Activated T-helper 9 cell treated with anti-CD3 and anti-CD28 coated beads, Interleukin-2, amount 50 U/mL, for 16 hours (primary cell): ENCODE data around the gene MAPKAPK3.
"Not testable (repeated sequence)": the region's sequence is repeated elsewhere in the genome, so short reads cannot be mapped to it uniquely, and the experiment has no call there.

Experiments
- DNase-seq: peaks from one replicate; pipeline ENCODE4 v3.0.0-alpha.2; 2020; ENCODE audit warnings: low read depth

MAPKAPK3 gene

DNA sequence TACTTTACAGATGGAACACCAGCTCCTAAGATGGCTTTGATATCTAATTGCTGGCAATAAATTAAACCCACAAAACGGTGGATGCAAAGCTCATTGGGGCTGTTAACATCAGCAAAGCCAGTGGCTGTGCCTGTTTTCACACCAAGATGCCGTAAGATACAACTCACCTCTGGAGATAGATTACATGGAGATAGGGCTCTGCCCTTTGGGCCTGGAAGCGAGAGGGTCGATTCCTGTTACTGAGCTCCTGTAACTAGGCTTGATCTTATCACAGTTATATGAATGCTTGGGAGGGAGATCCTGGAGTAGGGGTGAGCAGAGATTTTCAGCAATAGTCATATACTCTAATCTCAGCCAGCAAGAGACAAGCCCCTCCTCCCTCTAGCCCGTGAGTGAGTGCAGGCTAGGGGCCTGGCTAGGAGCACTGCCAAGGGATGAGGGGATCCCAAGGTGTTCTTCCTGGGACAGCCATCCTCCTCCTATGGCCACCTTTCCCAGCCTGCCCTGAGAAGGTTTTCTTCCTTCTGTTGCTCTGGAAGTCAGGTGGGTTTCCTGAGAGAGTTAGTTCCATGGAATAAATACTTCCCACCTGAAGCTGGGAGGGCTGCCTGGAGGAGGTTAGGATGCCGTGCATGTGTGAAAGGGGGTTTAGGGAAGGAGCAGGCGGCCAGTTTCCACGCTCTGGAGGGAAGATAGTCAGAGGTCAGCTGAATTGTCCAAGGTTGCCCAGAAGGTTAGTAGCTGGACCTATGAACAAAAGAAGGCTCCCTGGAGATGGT, 39.7 kb downstream of the MAPKAPK3 start:
- no peak for DNase-seq

DNA sequence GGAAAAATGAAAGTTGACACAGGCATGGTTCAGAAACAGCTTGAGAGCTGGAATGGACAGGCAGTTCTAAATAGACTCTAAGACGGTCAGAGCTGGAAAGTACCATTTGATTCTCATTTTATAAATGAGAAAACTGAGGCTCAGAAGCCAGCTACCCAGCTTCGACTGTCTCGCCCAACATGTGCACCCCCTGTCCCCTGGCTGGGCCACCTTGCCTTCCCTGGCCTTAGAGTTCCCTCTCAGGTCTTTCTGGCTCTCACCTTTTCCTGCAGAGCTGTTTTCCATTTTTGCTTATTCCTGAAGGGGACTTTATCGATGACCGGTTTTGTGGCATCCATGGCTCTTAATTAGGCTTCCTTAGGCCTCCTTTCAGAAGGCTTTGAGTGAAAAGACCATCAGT, 40.5 kb downstream of the MAPKAPK3 start:
- no peak for DNase-seq

DNA sequence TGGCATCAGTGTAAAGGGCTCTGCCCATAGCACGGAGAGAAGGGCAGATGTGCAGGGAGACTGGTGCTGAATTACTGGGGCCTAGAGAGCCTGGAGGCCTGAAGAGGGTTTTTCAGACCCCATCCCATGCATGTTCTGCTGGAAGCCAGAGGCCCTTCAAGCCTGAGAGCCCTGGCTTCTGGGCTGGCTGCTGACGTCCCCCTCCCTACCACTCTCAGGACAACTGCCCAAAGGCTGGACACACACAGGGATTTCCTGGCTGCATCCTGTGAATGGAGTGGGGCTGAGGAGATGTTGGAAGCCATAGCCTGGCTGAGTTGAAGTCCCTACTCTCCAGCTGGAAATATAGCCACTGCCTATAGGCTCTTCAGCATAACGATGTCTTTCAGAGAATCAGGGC, 40.9 kb downstream of the MAPKAPK3 start:
- no peak for DNase-seq

- no peak for DNase-seq
Measured at GRCh38 chr3:50658416-50658815, 41.5 kb downstream of the MAPKAPK3 start.

DNA sequence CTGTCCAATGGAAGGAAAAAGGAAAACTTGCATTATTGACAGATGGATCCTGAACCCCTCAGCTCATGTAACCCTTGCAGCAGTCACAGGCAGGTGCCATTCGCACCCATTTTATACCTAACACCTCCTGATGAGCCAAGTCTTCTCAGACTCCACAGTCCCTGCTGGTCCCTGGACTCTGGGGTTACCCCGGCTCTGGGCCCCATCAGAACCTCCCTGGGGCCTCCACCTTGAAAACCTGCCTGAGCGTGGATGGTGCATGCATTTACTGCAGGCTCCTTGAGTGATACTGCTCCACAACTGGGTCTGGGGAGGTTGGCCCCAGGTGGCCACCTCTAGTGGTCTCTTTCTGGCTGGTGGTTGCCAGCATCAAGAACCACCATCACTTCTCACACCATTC, 41.9 kb downstream of the MAPKAPK3 start:
- DNase-seq = no peak

DNA sequence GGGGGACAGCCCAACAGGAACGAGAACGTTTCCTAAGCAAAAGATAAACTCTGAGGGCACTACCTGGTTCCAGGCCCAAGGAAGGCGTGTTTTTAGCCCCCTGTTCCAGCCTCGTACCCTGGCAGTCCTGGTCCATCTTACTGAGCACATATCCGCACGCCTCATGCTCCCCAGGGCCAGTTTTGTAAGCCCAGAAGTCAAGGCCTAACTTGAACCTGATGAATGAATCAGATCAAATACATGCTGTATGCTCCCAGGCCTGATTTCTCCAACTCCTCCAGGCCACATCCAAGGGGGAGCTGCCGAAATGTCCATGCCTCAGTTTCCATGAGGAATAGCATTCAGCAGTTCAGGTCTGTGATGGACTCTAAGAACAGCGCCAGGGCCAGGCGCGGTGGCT, 43.4 kb downstream of the MAPKAPK3 start:
- DNase-seq = no peak

DNA sequence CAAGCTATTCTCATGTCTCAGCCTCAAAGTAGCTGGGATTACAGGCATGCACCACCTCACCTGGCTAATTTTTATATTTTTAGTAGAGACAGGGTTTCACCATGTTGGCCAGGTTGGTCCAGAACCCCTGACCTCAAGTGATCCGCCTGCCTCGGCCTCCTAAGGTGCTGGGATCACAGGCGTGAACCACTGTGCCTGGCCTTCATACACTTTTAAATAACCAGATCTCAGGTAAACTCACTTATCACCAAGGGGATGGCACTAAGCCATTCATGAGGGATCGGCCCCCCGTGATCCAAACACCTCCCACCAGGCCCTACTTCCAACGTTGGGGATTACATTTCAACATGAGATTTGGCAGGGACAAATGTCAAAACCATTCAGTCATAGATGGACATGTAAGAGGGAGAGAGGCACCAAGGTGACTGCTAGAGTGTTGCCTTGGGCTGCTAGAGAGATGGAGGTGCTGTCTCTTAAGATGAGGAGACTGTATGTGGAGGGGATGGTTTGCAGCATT, 44.4 kb downstream of the MAPKAPK3 start:
- DNase-seq = no peak

GRCh38 chr3:50662408-50662807, 45.5 kb downstream of the MAPKAPK3 start:
- DNase-seq = no peak

GRCh38 chr3:50665081-50665840, 48.3 kb downstream of the MAPKAPK3 start:
- no peak for DNase-seq

GRCh38 chr3:50665841-50666115, 48.8 kb downstream of the MAPKAPK3 start:
- DNase-seq = not testable (repeated sequence)

DNA sequence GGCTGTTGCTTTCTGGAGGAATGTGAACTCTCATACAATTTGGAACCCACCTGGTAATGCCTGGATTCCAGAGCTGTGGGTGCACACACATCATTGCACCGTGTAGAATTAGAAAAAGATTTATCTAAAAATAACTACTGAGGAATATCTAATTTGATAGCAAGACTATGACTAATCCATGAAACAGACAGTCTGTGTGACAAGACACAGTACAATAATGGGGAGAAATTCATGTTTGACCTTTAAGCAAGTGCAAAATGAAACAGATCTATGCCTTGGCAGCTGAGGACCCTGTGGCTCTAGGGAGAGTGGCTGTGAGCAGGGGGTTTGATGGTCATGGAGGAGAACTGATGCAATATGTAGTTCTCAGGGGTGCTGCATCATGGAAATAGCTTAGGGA, 49.9 kb downstream of the MAPKAPK3 start:
- DNase-seq = no peak

- no peak for DNase-seq
Measured at GRCh38 chr3:50671331-50671730, 54.4 kb downstream of the MAPKAPK3 start.

GRCh38 chr3:50672656-50673055, 55.7 kb downstream of the MAPKAPK3 start:
- DNase-seq = no peak

DNA sequence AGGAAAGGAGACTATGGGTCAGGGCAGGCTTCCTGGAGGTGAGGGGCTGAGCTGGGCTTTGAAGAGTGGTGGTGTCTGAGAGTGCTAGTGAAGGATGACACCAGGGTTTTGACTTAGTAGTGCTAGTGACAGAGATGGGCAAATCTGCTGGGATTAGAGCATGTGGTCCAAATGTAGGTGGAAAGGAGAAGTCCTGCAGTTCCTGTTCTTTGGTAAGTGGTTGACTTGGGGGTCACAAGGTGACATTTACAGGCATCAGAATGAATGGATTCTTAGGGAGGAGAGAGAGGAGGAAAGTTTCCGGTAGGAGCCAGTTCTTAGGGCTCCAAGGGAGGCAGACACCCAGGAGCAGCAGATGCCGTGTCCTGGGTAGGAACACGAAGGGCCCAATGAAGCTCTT, 57.0 kb downstream of the MAPKAPK3 start:
- no peak for DNase-seq

DNA sequence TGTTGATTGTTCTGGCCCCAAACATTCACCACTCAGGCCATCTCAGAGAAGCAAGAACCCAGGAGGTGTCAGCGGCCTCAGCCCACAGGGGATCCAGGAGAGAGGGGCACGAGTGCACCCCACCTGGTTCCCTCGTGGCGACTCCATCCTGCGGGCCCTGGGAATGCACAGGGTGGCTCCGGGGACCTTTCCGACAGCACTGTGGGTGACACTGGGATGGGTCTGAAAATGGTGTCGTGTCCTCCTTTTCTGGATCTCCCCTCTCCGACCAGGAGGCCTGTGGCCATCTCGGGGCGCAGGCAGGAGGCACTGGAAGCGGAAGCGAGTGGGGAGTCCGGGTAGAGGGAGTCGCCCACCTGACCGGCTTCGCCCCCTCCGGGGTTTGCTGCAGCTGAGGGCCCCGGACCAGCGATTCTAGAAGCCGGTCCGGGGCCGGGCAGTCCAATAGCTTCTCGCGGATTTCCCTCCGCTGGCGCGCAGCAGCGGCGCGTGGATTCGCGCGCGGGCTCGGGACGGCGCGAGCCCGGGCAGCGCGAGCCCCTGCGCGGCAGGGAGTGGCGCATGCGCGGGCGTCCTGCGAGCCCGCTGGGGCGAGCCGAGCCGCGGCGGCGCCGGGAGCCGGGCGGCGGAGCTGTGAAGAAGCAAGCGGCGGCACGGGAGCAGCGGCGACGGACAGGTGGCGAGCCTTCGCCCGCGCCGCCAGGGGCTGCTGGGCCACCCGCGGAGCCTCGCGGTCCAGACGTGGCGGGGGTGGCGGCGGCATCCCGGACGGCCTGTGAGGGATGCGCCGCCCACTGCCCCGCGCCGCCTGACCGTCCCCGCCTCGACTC, 57.6 kb downstream of the MAPKAPK3 start, which contains the start of gene DOCK3:
Gene DOCK3, plus strand, starts transcription at position 579 of the 830 bp plus-strand sequence. CDS start 337 bp downstream, outside the sequence.
- DNase-seq = peak; percentile 43

DNA sequence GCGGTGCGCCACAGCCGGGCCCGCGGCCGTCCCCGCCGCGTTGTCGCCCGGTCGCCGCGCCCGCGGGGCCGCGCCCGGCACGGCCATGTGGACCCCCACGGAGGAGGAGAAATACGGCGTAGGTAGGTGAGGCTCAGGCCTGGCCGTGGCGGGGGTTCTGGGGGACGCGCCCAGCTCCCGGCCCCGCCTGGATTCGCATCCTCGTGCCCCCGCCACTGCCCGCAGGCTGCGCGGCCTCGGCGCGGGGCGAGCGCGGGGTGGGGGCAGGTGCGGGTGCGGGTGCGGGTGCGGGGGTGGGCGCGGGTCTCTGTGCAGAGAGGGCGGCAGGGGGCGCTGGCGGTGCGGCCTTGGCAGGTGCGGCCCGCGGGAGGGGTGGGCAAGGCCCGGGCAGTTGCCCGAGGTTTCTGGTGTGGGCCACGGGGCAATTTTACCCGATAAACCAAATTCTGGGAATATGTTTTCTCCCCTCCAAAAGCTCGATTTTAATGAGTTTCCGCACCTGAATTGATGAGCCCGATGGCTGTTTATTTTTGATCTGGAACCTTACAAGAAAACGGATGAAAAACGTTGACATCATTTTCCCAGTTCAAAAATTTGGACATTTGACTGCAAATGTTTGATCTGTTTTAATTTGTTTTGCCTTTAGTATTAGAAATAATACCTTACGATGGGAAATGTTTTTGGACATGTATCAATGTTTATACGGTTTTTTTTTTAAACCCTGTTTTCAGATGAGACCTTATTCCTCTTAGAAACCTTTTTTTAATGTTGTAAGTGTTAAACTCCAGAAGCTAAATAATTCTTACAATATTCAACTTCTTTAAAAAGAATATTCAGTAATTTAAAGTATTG, 58.5 kb downstream of the MAPKAPK3 start:
- peak; percentile 51 for DNase-seq

GRCh38 chr3:50676031-50676705, 59.2 kb downstream of the MAPKAPK3 start:
- DNase-seq = no peak

- DNase-seq = no peak
Measured at GRCh38 chr3:50687127-50687751, 70.3 kb downstream of the MAPKAPK3 start.

DNA sequence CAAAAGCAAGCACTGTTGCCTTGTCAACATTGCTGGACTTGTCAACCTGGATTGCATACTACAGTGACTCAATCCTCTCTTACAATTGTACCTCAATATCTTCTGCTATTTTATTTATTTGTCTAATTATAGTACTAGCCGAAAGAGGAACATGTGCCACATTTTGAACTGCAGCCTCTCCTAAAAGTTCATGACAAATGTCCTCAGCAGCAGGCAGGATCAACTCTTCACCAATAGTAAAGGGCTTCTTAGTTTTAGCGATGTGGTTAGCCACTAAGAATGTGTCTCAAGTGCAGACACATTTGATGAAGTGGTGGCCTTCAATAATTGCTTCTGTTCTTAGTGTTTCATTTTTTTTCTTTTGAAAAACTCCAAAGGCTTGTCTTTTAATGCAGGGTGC, 71.0 kb downstream of the MAPKAPK3 start:
- DNase-seq = no peak

DNA sequence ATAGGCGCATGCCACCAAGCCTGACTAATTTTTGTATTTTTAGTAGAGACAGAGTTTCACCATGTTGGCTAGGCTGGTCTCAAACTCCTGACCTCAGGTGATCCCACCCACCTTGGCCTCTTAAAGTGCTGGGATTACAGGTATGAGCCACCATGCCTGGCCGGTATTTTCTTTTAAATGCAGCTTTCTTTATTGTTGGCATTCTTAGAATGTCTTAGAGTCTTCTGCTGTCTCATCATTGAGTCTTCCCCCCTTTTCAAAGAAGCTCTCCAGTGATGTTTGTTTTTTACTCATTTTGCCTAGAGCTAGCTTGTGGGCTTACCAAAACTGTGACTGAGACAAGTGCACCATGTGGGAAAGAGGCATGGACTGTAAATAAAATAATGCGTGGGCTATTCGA, 71.7 kb downstream of the MAPKAPK3 start:
- DNase-seq = not testable (repeated sequence)
